Lung microvascular endothelial cell (primary cell): ENCODE measurements around the gene LMCD1. TPM values are rescaled to one million over a fixed set of nuclear protein-coding genes. Genes with fewer than 3 reads are reported as not detected.
A peak's percentile ranks its signal among the peaks of the same experiment; 100 is the strongest.

Experiments used
- DNase-seq, 2 donors: peaks; one replicate each; pipeline versions ENCODE4 v3.0.0 to v3.0.0-alpha.2; 2010; ENCODE audit warnings: low read depth in 2 of 2
- total RNA-seq: library from RNA; depleted of rRNA; stranded (reverse); fragments of >200 nt; gene quantifications from 2 replicates; pipeline ENCODE4 v1.2.1, GENCODE V29; 2014

Gene LMCD1
- total RNA-seq, 1 donor from 2014 or later = 19.8 TPM

- DNase-seq = no peak
Measured at GRCh38 chr3:8581806-8582445, 80.3 kb downstream of the LMCD1 start.

DNA sequence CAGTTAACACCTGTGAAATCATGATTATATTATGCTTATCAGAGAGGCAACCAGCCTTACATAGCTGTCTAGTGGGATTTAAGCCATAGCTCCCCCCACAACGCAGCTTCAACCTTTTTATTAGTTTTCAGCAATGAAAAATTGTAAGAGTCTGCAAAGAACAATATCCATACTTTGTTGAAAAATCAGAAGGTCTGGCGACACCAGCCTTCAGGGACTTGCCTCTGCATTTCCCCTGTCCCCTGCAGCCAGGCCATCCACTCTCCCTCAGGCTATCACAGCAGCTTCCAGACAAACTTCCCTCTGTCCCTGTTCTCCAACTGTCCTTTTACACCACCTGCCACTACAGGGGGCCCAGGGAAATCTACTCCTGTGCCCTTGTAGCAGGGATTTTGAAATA lies 83.0 kb downstream of the LMCD1 start:
- no peak for DNase-seq

GRCh38 chr3:8589880-8590556 lies 88.4 kb downstream of the LMCD1 start:
- no peak for DNase-seq

DNA sequence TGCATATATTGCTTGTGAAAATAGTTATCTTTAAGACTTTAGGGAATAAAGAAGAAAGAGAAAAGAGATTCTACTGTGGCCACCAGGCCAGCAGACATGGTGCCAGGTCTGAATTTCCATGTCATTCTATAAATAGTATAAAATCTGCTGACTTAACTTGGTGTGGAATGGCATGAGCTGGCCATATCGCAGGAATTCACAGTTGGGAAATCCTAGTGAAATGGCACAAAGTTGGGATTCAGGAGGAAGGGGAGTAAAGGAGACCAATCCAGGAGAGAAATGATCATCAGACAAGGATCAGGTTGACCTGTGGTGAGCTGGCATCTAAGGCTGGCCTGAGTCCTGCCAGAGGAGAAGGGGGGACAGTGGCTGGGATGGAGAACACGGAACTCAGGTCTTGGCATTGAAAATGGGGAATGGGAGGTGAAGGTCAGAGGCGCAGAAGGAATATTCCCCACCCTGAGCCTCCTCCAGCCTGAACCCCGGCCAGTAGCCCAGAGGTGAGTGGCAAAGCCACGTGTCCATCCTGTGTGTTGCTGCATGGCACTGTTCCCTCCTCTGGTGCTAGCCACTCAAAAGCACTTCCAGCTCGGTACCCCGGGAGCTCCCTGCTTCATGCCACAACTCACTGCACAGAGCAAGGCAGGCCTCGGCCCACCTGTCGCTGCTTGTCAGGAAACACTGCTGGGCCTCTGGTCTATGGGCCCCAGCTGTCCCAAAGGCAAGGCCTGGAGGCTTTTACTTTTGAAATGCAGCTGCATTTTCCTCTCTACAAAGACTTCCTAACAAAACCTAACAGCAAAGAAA lies 91.6 kb downstream of the LMCD1 start:
- no peak for DNase-seq

GRCh38 chr3:8595252-8595651 lies 93.6 kb downstream of the LMCD1 start:
- no peak for DNase-seq

DNA sequence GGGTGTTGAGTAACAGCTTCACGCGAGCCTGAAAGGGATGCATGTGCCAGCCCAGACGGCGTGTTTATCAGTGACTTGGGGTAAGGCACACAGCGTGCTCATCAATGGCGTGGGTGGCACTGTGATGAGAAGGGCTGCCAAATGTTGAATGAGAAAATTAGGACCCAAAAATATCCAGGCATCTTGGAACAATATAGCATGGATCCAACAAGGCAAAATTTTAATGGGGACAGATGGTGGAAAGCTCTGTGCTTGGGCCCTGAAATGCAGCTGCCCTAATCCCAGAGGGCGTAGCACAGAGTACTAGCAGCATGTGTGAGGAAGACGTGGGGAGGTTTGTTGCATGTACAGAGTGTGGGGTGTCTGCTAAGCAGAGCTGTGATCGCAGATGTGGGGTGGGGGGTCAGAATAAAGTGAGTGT lies 94.1 kb downstream of the LMCD1 start:
- no peak for DNase-seq

DNA sequence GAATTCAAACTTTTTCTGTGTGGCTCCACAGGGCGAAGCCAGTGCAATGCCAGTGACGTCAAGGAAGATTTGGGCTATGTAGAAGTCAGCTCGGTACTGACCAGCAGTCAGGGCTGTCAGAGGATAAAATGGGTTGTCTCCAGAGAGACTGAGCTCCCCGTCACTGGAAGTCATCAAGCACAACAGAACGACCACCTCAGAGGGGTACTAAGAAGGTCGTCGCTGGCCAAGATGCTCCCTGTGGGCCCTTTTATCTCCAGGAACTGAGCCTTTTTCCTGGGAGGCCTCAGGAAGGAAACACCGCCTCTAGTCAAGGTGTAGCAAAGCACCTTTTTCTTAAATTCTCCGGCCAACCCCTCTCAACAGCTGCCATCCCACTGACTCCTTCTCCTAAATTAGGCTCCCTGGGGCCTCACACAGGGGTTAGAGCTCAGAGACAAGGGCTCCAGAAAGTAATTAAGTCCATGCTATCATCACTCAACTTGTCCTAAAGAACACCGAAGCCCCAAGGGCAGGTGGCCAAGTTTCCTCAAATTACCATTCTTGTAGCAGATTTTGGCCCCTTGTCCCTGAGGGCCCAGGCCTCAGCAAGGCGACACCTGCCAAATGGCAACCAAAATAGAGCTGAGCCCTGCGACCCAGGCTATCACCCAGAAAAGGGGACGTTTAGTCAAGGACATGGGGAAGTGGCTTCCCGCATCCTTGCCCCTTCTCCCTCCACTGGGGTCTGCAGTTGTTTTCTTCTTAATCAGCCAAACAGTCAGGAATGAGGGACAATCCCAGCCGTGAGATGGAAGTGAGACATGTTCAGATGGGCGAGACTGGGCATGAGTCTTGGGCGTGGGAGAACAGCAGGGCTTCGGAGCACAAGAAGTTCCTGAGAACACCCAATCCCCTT lies 94.9 kb downstream of the LMCD1 start:
- no peak for DNase-seq

GRCh38 chr3:8597219-8597853 lies 95.7 kb downstream of the LMCD1 start:
- DNase-seq = no peak

GRCh38 chr3:8599146-8599545 lies 97.5 kb downstream of the LMCD1 start:
- DNase-seq = no peak

- DNase-seq = no peak
Measured at GRCh38 chr3:8600457-8600856, 98.8 kb downstream of the LMCD1 start.

- peak in 1 of 2 donors; percentile 89 for DNase-seq
Measured at GRCh38 chr3:8603115-8603710, 101.6 kb downstream of the LMCD1 start.

GRCh38 chr3:8604006-8604405 lies 102.4 kb downstream of the LMCD1 start:
- DNase-seq = no peak

DNA sequence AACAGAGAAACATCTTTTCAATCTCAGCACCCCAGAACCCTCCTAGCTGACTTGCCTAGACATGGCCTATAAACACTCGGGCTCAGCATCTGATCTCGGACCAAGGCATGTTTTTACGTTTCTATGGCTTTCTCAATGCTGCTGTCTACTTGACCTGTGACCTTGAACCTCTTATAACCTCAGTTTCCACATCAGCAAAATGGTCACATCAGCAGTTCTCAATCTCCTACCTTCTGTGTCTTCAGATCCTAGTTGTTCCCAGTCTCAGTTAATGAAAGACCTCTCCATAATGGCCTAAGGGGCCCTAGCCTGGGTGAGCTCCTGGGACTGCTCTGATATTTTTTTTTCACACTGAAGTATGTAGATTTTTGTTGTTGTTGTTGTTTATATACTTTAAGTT lies 103.4 kb downstream of the LMCD1 start:
- no peak for DNase-seq

DNA sequence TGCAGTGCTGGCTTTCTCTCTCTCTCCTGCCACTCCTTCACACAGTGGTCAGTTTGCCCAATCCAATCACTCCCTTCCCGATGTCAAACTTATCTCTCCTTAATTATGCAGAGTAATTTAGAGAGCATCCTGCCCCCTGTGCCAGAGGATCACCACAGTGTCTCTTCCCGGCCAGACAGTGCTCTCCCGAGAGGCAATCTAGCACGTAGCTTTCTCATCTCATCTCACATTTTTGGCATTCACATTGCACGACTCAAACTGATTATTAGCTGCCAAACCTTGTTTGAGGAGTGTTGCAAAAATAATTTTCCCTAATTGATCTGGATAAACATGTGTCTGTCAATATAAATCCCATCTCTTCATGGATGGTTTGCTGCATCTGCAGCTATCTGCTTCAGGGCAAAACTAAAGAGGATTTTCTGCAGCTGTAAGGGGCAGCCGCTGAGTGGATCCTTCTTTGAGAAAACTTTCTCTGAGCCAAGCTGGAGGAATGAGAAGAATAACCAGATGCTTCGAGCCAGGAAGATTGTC lies 105.1 kb downstream of the LMCD1 start:
- DNase-seq = no peak

DNA sequence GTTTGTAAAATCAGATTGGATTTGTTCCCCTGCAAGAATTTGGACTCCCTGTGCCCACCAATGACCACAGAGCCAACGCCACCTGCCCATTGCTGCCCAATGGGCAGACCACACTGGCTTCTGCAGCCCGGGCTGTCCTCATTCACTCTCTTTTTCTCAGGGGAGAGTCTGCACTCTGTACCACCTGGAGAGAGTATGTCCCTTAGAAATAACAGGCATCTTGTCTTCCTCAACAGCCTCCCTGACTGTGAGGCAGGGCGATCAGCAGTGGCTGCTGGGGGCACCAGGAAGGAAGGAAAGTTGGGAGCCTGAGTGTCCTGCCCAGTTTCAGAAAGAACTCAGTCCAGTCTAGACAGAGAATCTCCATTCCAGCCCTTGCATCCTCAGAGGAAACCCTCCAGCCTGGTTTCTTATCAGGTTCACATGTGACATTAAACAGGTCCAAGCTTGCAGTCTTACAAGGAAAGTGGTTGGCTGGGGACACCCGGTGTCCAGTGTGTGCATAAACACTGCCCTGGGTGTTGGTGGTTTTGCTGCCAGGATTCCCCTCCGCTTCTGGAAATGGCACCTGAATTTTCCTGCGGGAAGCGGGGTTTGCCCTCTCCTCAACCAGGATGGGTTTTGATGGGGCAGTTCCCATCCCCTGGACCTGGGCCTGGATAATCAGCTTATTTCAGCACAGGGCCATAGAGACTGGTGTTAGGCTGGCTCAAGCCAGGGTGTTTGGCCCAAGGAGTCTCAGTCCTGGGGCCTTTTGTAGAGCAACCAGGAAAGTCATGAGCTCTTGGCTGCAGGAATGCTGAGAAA lies 105.8 kb downstream of the LMCD1 start:
- DNase-seq = peak; percentile 71 to 84

DNA sequence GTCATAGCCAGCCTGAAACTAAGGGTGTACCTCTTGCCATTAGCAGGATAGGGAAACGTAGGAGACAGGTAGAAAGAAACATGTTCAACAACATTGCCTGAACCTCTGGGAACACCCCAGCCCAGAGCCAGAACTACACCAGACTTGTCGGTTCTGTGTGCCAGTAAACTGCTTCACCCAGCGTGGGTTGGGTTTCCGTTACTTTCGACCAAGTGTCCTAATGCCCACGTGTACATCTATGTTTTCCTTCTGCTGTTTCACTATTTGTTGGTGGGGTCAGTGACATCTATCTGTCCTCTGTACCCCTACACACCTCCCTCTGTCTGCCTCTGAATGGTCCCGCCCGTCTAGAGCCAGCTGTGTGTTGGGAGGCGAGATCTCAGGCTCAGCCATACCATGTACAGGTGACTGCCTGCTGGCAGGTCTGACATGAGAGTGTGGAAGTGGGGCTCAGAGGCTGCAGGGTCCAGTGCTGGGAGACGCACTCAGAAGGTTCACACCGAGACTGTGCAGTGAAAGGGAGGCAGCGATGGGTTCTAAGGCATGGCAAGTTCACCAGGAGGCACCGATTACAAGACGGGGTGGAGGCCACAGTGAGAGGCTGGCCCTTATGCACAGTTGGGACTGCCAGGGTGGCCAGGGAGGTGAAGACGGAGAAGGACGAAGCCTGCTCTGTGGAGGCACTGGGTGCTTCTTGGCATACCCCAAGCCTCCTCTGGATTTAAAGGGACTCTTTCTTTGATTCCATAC lies 106.6 kb downstream of the LMCD1 start:
- no peak for DNase-seq

- no peak for DNase-seq
Measured at GRCh38 chr3:8608791-8609467, 107.3 kb downstream of the LMCD1 start.

DNA sequence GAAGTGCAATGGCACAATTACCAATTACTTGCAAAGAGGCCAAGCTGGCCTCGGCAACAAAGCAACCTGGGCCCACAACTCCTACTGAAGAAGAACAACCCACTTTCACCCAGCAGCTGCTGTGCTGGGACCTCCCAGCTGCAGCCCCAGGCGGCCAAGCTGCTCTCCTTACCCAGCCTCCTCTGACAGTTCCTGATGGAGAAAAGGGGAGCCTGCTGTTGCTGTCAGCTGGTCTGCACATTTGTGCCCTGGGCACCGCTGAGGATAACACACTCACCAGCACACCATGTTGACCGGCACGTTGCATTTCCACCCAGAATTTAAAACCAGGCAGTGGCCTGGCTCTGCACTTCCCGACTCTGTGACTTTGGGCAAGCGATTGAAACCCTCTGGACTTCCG lies 109.3 kb downstream of the LMCD1 start:
- DNase-seq = no peak
